Measurements from ENCODE around the gene LRR1.
"Not testable (repeated sequence)": the region's sequence is repeated elsewhere in the genome, so short reads cannot be mapped to it uniquely, and the experiment has no call there.

The LRR1 gene

GRCh38 chr14:49633640-49634546 is 35.2 kb downstream of the LRR1 start:
- peak; percentile 95 for DNase-seq

DNA sequence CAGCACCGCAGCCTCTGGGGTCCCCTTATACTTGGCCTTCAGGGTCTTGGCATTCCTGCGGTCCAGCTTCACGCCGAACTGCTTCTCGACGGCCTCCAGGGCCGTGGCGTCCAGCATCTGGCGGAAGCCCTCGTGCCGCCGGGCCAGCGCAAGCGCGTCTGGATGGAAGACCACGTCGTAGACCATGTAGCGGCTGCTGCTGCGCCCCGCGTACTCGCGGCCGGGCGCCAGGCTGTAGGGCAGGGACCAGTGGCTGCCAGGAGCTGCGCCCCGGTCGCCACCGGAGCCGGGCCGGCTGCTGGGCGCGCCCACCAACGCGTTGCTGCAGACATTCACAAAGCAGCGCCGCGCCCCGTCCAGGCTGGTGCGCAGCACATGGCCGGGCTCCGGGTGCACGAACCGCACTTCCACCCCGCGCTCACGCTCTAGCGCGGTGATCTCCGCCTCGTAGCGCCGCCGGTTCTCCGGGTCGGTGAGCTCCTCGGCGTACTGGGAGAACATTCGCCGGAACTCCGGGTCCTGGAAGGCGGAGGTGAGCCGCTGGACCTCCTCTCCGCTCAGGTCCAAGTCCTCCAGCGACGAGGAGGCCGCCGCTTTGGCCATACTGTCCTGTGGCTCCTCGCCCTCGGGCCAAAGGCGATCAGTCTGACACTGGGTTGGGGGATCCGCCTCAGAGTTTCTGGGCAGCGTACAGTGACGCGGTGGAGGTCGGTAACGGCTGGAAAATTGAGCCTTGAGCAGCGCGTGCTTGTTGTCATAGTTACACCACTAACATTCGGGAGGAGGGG is 36.0 kb downstream of the LRR1 start, which contains the start of gene DNAAF2:
DNAAF2 (minus strand) TSS at position 698 of the 788 bp plus-strand sequence; CDS start at position 603, 95 bp downstream.
- peak; percentile 81 for DNase-seq

- no peak for DNase-seq
Measured at GRCh38 chr14:49636866-49637265, 38.1 kb downstream of the LRR1 start.

DNA sequence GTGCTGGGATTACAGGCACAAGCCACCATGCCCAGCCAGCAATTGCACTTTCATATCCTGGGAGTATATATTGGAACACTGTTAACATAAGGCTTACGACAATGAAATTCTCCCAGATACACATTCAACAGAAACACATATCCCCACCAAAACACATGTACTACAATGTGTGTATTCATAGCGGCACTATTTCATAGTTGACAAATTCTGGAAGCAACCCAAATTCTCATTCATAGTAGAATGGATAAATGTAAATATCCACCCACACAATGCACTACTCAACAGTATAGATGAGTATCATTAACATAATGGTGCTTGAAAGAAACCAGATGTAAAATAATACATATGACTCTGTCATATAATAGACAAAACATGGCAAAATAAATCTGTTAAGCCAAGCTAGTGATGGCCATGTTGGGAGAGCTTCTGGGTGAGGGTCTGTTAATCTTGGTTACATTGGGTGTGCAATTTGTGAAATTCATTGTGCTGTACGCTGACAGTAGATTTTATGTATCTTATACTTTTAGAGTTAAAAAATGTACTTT is 38.9 kb downstream of the LRR1 start:
- no peak for DNase-seq

DNA sequence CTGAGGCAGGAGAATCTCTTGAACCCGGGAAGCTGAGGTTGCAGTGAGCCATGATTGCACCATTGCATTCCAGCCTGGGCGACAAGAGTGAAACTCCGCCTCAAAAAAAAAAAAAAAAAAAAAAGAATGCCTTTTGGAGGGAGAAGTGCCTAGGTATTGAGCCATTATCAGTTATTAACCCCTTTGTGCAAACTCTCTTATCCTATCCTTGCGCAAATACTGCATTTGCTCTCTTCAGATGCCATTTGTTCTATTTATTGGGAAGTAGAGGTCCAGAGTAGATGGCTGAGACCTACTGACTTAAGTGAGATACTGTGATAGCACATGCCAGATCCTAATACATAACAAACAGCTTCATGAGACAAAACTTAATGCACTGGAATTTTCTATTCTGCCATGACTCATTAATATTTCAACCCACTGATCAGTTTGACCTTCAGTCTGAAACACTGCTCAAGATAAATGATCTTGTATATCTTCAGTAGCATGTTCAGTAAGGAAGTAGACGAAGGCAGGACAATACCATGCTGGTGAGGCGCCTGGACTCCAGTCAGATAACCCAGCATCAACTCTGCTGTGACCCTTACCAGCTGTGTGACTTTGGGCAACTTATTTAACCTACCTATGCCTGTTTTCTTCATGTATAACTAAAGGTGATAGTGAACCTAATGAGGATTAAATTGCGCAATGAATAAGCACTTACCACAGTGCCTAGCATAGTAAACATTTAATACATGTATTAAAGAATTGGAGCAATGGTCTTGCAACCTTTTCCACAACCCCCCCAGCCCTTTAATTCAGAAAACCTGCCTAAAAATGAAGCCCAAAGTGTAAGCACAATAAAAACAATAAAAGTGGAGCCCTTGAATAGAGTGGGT is 42.0 kb downstream of the LRR1 start:
- DNase-seq: no peak

- no peak for DNase-seq
Measured at GRCh38 chr14:49641697-49642129, 43.0 kb downstream of the LRR1 start.

DNA sequence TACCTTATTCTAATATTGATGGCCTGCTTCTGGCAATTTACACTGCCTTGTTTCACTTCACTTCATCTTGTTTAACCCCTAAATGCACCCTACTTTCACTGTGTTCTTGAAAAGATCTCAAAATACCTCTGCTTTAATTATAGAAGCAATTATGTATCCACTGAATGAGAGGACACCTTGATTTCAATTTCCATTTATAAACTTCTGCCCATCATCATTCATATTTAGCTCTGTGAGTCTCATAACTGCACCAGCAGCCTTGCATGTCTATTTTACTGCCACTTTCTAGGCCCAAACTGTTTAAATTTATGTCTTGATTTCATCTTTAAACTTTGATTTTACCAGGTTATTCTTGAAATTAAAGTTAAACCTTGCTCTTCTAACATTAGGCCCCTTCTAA is 43.4 kb downstream of the LRR1 start:
- no peak for DNase-seq

- no peak for DNase-seq
Measured at GRCh38 chr14:49653508-49653907, 54.8 kb downstream of the LRR1 start.

DNA sequence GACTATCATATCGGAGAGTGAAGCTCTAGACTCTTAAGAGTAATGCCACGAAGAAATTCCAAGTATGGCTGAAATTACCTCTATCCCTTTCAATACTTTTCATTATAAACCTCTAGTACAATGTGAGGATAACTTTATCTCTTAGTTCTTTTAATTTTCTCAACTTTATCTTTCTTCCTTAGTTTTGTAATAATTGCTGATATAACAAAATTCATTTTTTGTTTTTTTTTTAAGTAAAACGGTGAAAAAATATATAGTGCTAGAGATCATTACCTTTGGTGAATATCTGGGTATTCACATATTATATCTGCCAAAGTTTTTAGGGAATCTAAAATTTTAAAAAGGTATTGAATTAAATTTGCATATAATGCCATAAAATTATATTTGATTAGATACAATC is 55.8 kb downstream of the LRR1 start:
- no peak for DNase-seq

DNA sequence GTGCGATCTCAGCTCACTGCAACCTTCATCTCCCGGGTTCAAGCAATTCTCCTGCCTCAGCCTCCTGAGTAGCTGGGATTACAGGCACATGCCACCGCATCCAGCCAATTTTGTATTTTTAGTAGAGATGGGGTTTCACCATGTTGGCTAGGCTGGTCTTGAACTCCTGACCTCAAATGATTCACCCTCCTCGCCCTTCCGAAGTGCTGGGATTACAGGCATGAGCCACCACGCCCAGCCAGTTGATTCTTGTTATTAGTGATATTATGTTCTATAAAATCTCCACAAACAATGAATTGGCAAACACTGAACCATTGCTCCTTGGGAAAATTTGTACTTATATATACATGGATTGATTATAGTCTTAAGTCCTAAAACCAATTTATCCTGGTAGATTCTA is 58.8 kb downstream of the LRR1 start:
- DNase-seq: not testable (repeated sequence)

DNA sequence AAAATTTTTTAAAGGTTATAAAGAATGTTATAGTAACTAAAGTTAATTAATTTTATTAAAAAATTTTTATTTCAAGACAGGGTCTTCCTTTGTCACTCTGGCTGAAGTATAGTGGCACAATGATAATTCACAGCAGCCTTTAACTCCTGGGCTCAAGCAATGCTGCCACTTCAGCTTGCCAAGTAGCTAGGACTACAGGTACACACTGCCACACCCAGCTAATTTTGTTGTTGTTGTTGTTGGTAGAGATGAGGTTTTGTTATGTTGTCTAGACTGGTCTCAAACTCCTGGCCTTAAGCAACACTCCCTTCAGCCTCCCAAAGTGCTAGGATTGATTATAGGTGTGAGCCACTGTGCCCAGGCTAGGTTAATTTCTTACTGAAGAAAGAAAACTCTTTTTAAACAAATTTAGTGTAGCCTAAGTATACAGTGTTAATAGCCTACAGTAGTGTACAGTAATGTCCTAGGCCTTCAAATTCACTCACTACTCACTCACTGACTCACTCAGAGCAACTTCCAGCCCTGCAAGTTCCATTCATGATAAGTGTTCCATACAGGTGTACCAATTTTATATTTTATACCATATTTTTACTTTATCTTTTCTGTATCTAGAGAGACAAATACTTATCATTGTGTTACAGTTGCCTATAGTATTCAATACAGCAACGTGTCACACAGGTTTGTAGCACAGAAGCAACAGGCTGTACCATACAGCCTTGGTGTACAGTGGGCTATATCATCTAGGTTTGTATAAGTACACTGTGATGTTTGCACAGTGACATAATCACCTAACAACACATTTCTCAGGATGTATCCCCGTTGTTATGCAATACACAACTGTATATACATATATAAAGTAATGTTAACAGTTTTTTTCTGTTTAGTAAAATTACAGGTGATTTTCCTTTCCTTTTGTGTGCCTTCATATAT is 61.1 kb downstream of the LRR1 start:
- no peak for DNase-seq

All from CD4-positive, alpha-beta T cell treated with Interleukin-10 for 1 hour (primary cell).